ENCODE data around the gene TSPAN18.

Gene TSPAN18
- 2.8 to 23.3 reads per million in 2 experiments for total RNA-seq

- DNase-seq (ENCODE audit: low read depth): peak; percentile 17
Measured at GRCh38 chr11:44726283-44727113, at the start of gene TSPAN18. TSPAN18 (plus strand) TSS chr11:44726962; CDS start chr11:44906417, 179,455 bp downstream.

- no peak for DNase-seq (ENCODE audit: low read depth)
Measured at GRCh38 chr11:44680982-44681597, 45.7 kb upstream of the TSPAN18 start.

- DNase-seq (ENCODE audit: low read depth): no peak
Measured at GRCh38 chr11:44681698-44682097, 45.1 kb upstream of the TSPAN18 start.

- no peak for DNase-seq (ENCODE audit: low read depth)
Measured at GRCh38 chr11:44684859-44685281, 41.9 kb upstream of the TSPAN18 start.

- DNase-seq (ENCODE audit: low read depth): no peak
Measured at GRCh38 chr11:44687388-44687787, 39.4 kb upstream of the TSPAN18 start.

GRCh38 chr11:44689265-44689664 lies 37.5 kb upstream of the TSPAN18 start:
- no peak for DNase-seq (ENCODE audit: low read depth)

GRCh38 chr11:44690651-44691050 lies 36.1 kb upstream of the TSPAN18 start:
- no peak for DNase-seq (ENCODE audit: low read depth)

- no peak for DNase-seq (ENCODE audit: low read depth)
Measured at GRCh38 chr11:44692460-44692859, 34.3 kb upstream of the TSPAN18 start.

- DNase-seq (ENCODE audit: low read depth): no peak
Measured at GRCh38 chr11:44693654-44694119, 33.1 kb upstream of the TSPAN18 start.

GRCh38 chr11:44694443-44694842 lies 32.3 kb upstream of the TSPAN18 start:
- DNase-seq (ENCODE audit: low read depth): no peak

GRCh38 chr11:44695169-44695833 lies 31.5 kb upstream of the TSPAN18 start:
- no peak for DNase-seq (ENCODE audit: low read depth)

- no peak for DNase-seq (ENCODE audit: low read depth)
Measured at GRCh38 chr11:44698252-44698912, 28.4 kb upstream of the TSPAN18 start.

- DNase-seq (ENCODE audit: low read depth): no peak
Measured at GRCh38 chr11:44699497-44700408, 27.0 kb upstream of the TSPAN18 start.

- no peak for DNase-seq (ENCODE audit: low read depth)
Measured at GRCh38 chr11:44701276-44701675, 25.5 kb upstream of the TSPAN18 start.

GRCh38 chr11:44702889-44703288 lies 23.9 kb upstream of the TSPAN18 start:
- DNase-seq (ENCODE audit: low read depth): no peak

GRCh38 chr11:44707094-44707493 lies 19.7 kb upstream of the TSPAN18 start:
- no peak for DNase-seq (ENCODE audit: low read depth)

GRCh38 chr11:44708009-44708408 lies 18.8 kb upstream of the TSPAN18 start:
- no peak for DNase-seq (ENCODE audit: low read depth)

GRCh38 chr11:44708523-44709280 lies 18.1 kb upstream of the TSPAN18 start:
- no peak for DNase-seq (ENCODE audit: low read depth)

GRCh38 chr11:44709281-44709562 lies 17.5 kb upstream of the TSPAN18 start:
- no peak for DNase-seq (ENCODE audit: low read depth)

GRCh38 chr11:44709966-44710365 lies 16.8 kb upstream of the TSPAN18 start:
- DNase-seq (ENCODE audit: low read depth): no peak

All from T follicular helper cell (primary cell).